Frontal cortex (tissue), 4 donors: ENCODE results near the gene MOSPD3. TPM values are rescaled to one million over a fixed set of nuclear protein-coding genes. Genes with fewer than 3 reads are reported as not detected.

Source experiments
- DNase-seq, 2 donors: peaks; one replicate each; pipeline ENCODE4 v3.0.0; 2012; ENCODE audit warnings: low spot score in 2 of 2
- FAIRE-seq: peaks from 2 replicates; lab custom pipeline; 2012; peaks lifted over from hg19 to GRCh38; lab: Jason Lieb, UNC
- total RNA-seq: library from RNA; depleted of rRNA; stranded (reverse); fragments of >200 nt; gene quantifications from one replicate; pipeline ENCODE4 v1.2.3, GENCODE V29; 2014
- donor health status: control.
- donor health status: control.
- donor health status: control.

Gene MOSPD3
- total RNA-seq, 1 donor from 2014 or later, result 9.0 TPM

- FAIRE-seq, result peak; percentile 99
- peak; percentile 98 to 100 for DNase-seq
Observed at GRCh38 chr7:100586266-100587025, 25.9 kb upstream of the MOSPD3 start, which contains the start of gene FBXO24. FBXO24 (plus strand) TSS chr7:100586328; CDS start chr7:100586626, 298 bp downstream.

- FAIRE-seq (no peak), DNase-seq (no peak)
Observed at GRCh38 chr7:100588438-100588837, 23.9 kb upstream of the MOSPD3 start.

- no peak for DNase-seq
- FAIRE-seq, result no peak
Observed at GRCh38 chr7:100589341-100589947, 22.9 kb upstream of the MOSPD3 start.

- no peak for DNase-seq
- FAIRE-seq, result no peak
Observed at GRCh38 chr7:100590077-100590737, 22.1 kb upstream of the MOSPD3 start.

GRCh38 chr7:100591596-100591995 is 20.7 kb upstream of the MOSPD3 start:
- no peak for FAIRE-seq

GRCh38 chr7:100595188-100595587 is 17.2 kb upstream of the MOSPD3 start:
- FAIRE-seq (no peak), DNase-seq (no peak)

More at GRCh38 chr7:100591596-100591995, 20.7 kb upstream of the MOSPD3 start:
- no peak for DNase-seq

GRCh38 chr7:100598425-100598824 is 13.9 kb upstream of the MOSPD3 start:
- no peak for DNase-seq
- FAIRE-seq, result no peak

GRCh38 chr7:100599911-100600729 is 12.2 kb upstream of the MOSPD3 start:
- no peak for FAIRE-seq
- DNase-seq, result no peak

- DNase-seq (no peak), FAIRE-seq (no peak)
Observed at GRCh38 chr7:100600730-100601038, 11.7 kb upstream of the MOSPD3 start.

GRCh38 chr7:100602889-100603725 is 9.2 kb upstream of the MOSPD3 start:
- FAIRE-seq (no peak), DNase-seq (peak in 1 of 2 donors; percentile 34)

- DNase-seq (peak in 1 of 2 donors; percentile 46), FAIRE-seq (no peak)
Observed at GRCh38 chr7:100603726-100604027, 8.7 kb upstream of the MOSPD3 start.

- no peak for FAIRE-seq
- DNase-seq, result peak; percentile 75 to 84
Observed at GRCh38 chr7:100604028-100604975, 8.0 kb upstream of the MOSPD3 start.

GRCh38 chr7:100604976-100605911 is 7.1 kb upstream of the MOSPD3 start:
- FAIRE-seq, result no peak

GRCh38 chr7:100606313-100606712 is 6.0 kb upstream of the MOSPD3 start:
- DNase-seq, result no peak
- FAIRE-seq, result no peak

More at GRCh38 chr7:100604976-100605911, 7.1 kb upstream of the MOSPD3 start:
- DNase-seq, result peak in 1 of 2 donors; percentile 60

GRCh38 chr7:100607111-100607510 is 5.2 kb upstream of the MOSPD3 start:
- FAIRE-seq (no peak), DNase-seq (no peak)

GRCh38 chr7:100609958-100610357 is 2.4 kb upstream of the MOSPD3 start:
- DNase-seq (no peak), FAIRE-seq (no peak)

GRCh38 chr7:100612730-100613390 is 520 bp downstream of the MOSPD3 start:
- DNase-seq (no peak), FAIRE-seq (no peak)
